PC-9 (cell line): ENCODE measurements around the gene PTCSC3. TPM values are rescaled to one million over a fixed set of nuclear protein-coding genes. Genes with fewer than 3 reads are reported as not detected.

Experiments used
- BruUV-seq: library from RNA; stranded (reverse); fragments of 400-500 nt; replicated peaks from 2 replicates; lab custom pipeline; 2021; lab: Mats Ljungman, UMichigan
- CTCF ChIA-PET: fragments of 300-600 bp; sonication (Branson Sonifier 250); formaldehyde crosslinking; loops from one replicate; lab custom pipeline; 2022; ENCODE audit warnings: antibody characterized with exemption; lab: Charles Lee
- POLR2A ChIA-PET: fragments of 300-600 bp; sonication (Branson Sonifier 250); formaldehyde crosslinking; loops from one replicate; lab custom pipeline; 2022; ENCODE audit warnings: antibody characterized with exemption; ENCODE audit not compliant: unreplicated experiment; lab: Charles Lee
- DNase-seq, 2 experiments: peaks; one replicate each; pipeline versions ENCODE4 v3.0.0 to v3.0.0-alpha.2; 2015 to 2022; ENCODE audit warnings: mixed read lengths in 1 of 2
- H2AFZ ChIP-seq: fragments of 200-600 bp; sonication (generic); 2 replicates; pipeline ENCODE4 v1.8.1; 2017; ENCODE audit warnings: antibody characterized with exemption
- H3F3A ChIP-seq: fragments of 200-600 bp; sonication (generic); 2 replicates; pipeline ENCODE4 v1.8.1; 2017; ENCODE audit warnings: antibody characterized with exemption, mild to moderate bottlenecking, low read depth; ENCODE audit not compliant: insufficient read depth
- H3K27ac ChIP-seq: fragments of 200-600 bp; sonication (generic); 2 replicates; pipeline ENCODE4 v1.6.1; 2016; ENCODE audit warnings: mixed run types
- H3K27me3 ChIP-seq: fragments of 200-600 bp; sonication (generic); 2 replicates; pipeline ENCODE4 v1.6.1; 2016; ENCODE audit warnings: low read depth, mixed run types; ENCODE audit not compliant: insufficient read depth
- H3K36me3 ChIP-seq: fragments of 200-600 bp; sonication (generic); 2 replicates; pipeline ENCODE4 v1.6.1; 2016; ENCODE audit warnings: low read depth, mixed run types
- H3K4me1 ChIP-seq: fragments of 200-600 bp; sonication (generic); replicated peaks from 2 replicates; pipeline ENCODE4 v1.6.1; 2016; ENCODE audit warnings: mixed run types; ENCODE audit not compliant: insufficient read depth
- H3K4me2 ChIP-seq: fragments of 200-600 bp; sonication (generic); 2 replicates; pipeline ENCODE4 v1.6.1; 2017; ENCODE audit warnings: mixed run types
- H3K4me3 ChIP-seq: fragments of 200-600 bp; sonication (generic); 2 replicates; pipeline ENCODE4 v1.6.1; 2016; ENCODE audit warnings: mixed run types
- H3K79me2 ChIP-seq: fragments of 200-600 bp; sonication (generic); 2 replicates; pipeline ENCODE4 v1.6.1; 2017; ENCODE audit warnings: low read depth, mixed run types
- H3K9me2 ChIP-seq: fragments of 200-600 bp; sonication (generic); 2 replicates; pipeline ENCODE4 v1.8.1; 2017; ENCODE audit warnings: mild to moderate bottlenecking; ENCODE audit not compliant: insufficient read depth
- H3K9me3 ChIP-seq: fragments of 200-600 bp; sonication (generic); 2 replicates; pipeline ENCODE4 v1.8.1; 2016; ENCODE audit warnings: low read depth; ENCODE audit not compliant: insufficient read depth
- H4K20me1 ChIP-seq: fragments of 200-600 bp; sonication (generic); 2 replicates; pipeline ENCODE4 v1.8.1; 2017; ENCODE audit not compliant: insufficient read depth
- EZH2 ChIP-seq: fragments of 200-600 bp; sonication (generic); IDR thresholded peaks from 2 replicates; pipeline ENCODE4 v1.8.0; 2017; ENCODE audit warnings: antibody characterized with exemption, low read depth
- intact Hi-C: fragments of 100-400 bp; cut with micrococcal nuclease; formaldehyde crosslinking; loops from one replicate; pipeline ENCODE4 v1.10.0; 2022; ENCODE audit not compliant: unreplicated experiment
- total RNA-seq: library from RNA; stranded (reverse); gene quantifications from 2 replicates; pipeline ENCODE4 v1.2.3, GENCODE V29; 2021
- TF ChIP-seq, protein P1 (sequence below): fragments of 200-600 bp; sonication (generic); conservative IDR thresholded peaks from 2 replicates; pipeline ENCODE4 v1.6.1; 2017; ENCODE audit warnings: mixed run types, antibody characterized with exemption, mild to moderate bottlenecking, moderate library complexity

The PTCSC3 gene
- total RNA-seq, 1 experiment from 2014 or later: not detected

DNA sequence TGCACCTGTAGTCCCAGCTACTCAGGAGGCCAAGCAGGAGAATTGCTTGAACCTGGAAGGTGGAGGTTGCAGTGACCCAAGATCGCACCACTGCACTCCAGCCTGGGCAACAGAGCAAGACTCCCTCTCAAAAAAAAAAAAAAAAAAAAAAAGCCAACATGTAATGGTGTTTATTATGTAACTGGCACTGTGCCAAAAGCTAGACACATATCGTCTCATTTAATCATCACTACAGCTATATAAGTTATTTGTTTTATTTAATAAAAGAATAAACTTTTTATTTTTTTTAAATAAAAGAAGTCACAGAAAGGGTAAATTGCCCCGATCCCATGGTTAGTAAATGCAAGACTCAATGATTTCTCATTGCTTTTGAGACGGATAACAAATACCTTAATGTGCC is 76.9 kb downstream of the PTCSC3 start:
- intact Hi-C loops: no loop called here
- Histone ChIP-seq H4K20me1 (no peaks in the 10 kb centered on the region), H2AFZ (no peak overlapping the region), H3K9me2 (no peaks in the 10 kb centered on the region), H3K4me3 (no peak overlapping the region), H3F3A (no peaks in the 10 kb centered on the region), H3K27ac (no peak overlapping the region), H3K9me3 (no peaks in the 10 kb centered on the region), H3K79me2 (no peaks in the 10 kb centered on the region), H3K36me3 (no peaks in the 10 kb centered on the region), H3K4me1 (no peaks in the 10 kb centered on the region), H3K27me3 (no peaks in the 10 kb centered on the region), H3K4me2 (no peak overlapping the region)
- POLR2A ChIA-PET: no interaction called here
- BruUV-seq: no TSS peak
- no peak for DNase-seq
- CTCF ChIA-PET: interaction anchor here (0.6 to 0.7 kb wide), 2 partner anchors 140 to 345 kb away, joined by 5 to 7 read pairs; no protein-coding TSS in a partner anchor
- TF ChIP-seq EZH2: no peak
- TF ChIP-seq, protein P1, sequence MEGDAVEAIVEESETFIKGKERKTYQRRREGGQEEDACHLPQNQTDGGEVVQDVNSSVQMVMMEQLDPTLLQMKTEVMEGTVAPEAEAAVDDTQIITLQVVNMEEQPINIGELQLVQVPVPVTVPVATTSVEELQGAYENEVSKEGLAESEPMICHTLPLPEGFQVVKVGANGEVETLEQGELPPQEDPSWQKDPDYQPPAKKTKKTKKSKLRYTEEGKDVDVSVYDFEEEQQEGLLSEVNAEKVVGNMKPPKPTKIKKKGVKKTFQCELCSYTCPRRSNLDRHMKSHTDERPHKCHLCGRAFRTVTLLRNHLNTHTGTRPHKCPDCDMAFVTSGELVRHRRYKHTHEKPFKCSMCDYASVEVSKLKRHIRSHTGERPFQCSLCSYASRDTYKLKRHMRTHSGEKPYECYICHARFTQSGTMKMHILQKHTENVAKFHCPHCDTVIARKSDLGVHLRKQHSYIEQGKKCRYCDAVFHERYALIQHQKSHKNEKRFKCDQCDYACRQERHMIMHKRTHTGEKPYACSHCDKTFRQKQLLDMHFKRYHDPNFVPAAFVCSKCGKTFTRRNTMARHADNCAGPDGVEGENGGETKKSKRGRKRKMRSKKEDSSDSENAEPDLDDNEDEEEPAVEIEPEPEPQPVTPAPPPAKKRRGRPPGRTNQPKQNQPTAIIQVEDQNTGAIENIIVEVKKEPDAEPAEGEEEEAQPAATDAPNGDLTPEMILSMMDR: no peak

DNA sequence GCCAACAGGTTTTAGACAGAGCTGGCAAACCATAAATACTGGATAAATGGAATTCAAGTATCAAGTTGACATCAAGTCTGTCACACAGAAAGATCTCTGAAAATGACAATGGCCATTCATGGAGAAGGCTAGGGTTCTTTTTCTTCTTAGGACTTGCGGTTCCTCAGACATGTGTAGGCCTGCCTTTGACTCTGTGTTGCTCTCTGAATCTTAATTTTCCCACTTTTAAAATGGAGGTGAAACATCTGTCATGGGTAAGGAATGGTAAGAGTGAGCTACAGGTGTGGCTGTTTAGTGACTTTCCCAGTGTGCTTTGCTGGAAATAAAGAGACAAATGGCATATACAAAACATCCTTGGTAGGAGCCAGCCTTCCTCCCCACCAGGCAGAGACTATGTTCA is 79.2 kb downstream of the PTCSC3 start:
- H3K36me3 ChIP-seq: no peaks in the 10 kb centered on the region
- ChIA-PET POLR2A (no interaction called here), CTCF (no interaction called here)
- H3K4me2 ChIP-seq: no peak overlapping the region
- no peak overlapping the region for H2AFZ ChIP-seq
- no peak for DNase-seq
- no peaks in the 10 kb centered on the region for H3K79me2 ChIP-seq
- H3K4me1 ChIP-seq: no peaks in the 10 kb centered on the region
- intact Hi-C loops: no loop called here
- H3K27me3 ChIP-seq: no peaks in the 10 kb centered on the region
- no TSS peak for BruUV-seq
- H3F3A ChIP-seq: no peaks in the 10 kb centered on the region
- no peaks in the 10 kb centered on the region for H3K9me2 ChIP-seq
- H4K20me1 ChIP-seq: no peaks in the 10 kb centered on the region
- TF ChIP-seq EZH2: no peak
- TF ChIP-seq, protein P1: no peak
- no peak overlapping the region for H3K4me3 ChIP-seq
- H3K27ac ChIP-seq: no peak overlapping the region
- H3K9me3 ChIP-seq: no peaks in the 10 kb centered on the region

GRCh38 chr14:36096090-36096489 is 80.4 kb downstream of the PTCSC3 start:
- intact Hi-C loops: no loop called here
- Histone ChIP-seq H3K27ac (no peak overlapping the region), H3K36me3 (no peaks in the 10 kb centered on the region)

More at GRCh38 chr14:36096090-36096489, 80.4 kb downstream of the PTCSC3 start:
- ChIA-PET POLR2A (no interaction called here), CTCF (no interaction called here)
- no peaks in the 10 kb centered on the region for H3K4me1 ChIP-seq
- H4K20me1 ChIP-seq: no peaks in the 10 kb centered on the region
- no peaks in the 10 kb centered on the region for H3K9me2 ChIP-seq
- H2AFZ ChIP-seq: no peak overlapping the region
- H3K79me2 ChIP-seq: no peaks in the 10 kb centered on the region
- H3K9me3 ChIP-seq: no peaks in the 10 kb centered on the region
- no TSS peak for BruUV-seq
- H3K4me2 ChIP-seq: no peak overlapping the region
- H3K27me3 ChIP-seq: no peaks in the 10 kb centered on the region
- no peak for TF ChIP-seq EZH2
- TF ChIP-seq, protein P1: no peak
- no peak overlapping the region for H3K4me3 ChIP-seq
- no peak for DNase-seq
- no peaks in the 10 kb centered on the region for H3F3A ChIP-seq
